ENCODE data around the gene OTC. TPM values are rescaled to one million over a fixed set of nuclear protein-coding genes. Genes with fewer than 3 reads are reported as not detected.

The OTC gene
- total RNA-seq, 1 experiment from 2014 or later, result not detected

- no peak overlapping the region for H3K9ac ChIP-seq (ENCODE audit: low read length)
- H3K27me3 ChIP-seq (ENCODE audit: insufficient read depth, low read length), result no peaks in the 10 kb centered on the region
- no peak overlapping the region for H3K27ac ChIP-seq (ENCODE audit: low read depth, low read length)
- H3K4me2 ChIP-seq (ENCODE audit: low read length), result peak overlapping the region; percentile 54
- no TSS peak for BruUV-seq (replicated peaks)
- DNase-seq (ENCODE audit: low read depth, low spot score), result peak; percentile 56
- H3K9me2 ChIP-seq (ENCODE audit: insufficient read depth), result no peaks in the 10 kb centered on the region
- H3K36me3 ChIP-seq (ENCODE audit: control insufficient read depth in 1 of 2, insufficient read depth in 2 of 2, low read length in 2 of 2), result no peaks in the 10 kb centered on the region
- ChIA-PET RAD21 (ENCODE audit: low non-redundant PET in 1 of 2, low total read pairs in 2 of 2, uncharacterized antibody in 2 of 2, unreplicated experiment in 2 of 2) (no interaction called here), POLR2A (no interaction called here), CTCF (no interaction called here)
- H3K79me2 ChIP-seq (ENCODE audit: insufficient read depth, low read length), result no peaks in the 10 kb centered on the region
- H4K20me1 ChIP-seq (ENCODE audit: insufficient read depth), result no peaks in the 10 kb centered on the region
- TF ChIP-seq TCF7L2 (IDR thresholded peaks at IDR 0.05; ENCODE audit: borderline replicate concordance, extremely low read depth, insufficient read depth, insufficient read length) (no peak), ZNF274 (IDR thresholded peaks at IDR 0.05; ENCODE audit: low read depth, low read length) (no peak), EZH2 (IDR thresholded peaks at IDR 0.05) (no peak), ATF3 (IDR thresholded peaks at IDR 0.05) (no peak), MAX (IDR thresholded peaks at IDR 0.05) (0 out of 2 replicates have a peak, but pooled peaks have one; percentile 38), SP1 (IDR thresholded peaks at IDR 0.05; ENCODE audit: low read depth) (peak; percentile 59; the same call in 1 of the 2 replicates), CTCF (IDR thresholded peaks at IDR 0.05 in 2 of 3, conservative IDR thresholded peaks at IDR 0.05 in 1 of 3; ENCODE audit: borderline replicate concordance in 1 of 3, insufficient read depth in 1 of 3, low read depth in 2 of 3, low read length in 2 of 3) (no peak), CBX3 (IDR thresholded peaks at IDR 0.05; ENCODE audit: low read depth) (peak; percentile 55; the same call in 1 of the 2 replicates), CEBPB (IDR thresholded peaks at IDR 0.05; ENCODE audit: low read depth) (no peak), ELF1 (IDR thresholded peaks at IDR 0.05; ENCODE audit: borderline replicate concordance, low read depth) (no peak), SIN3A (IDR thresholded peaks at IDR 0.05; ENCODE audit: low read depth) (no peak), POLR2A (IDR thresholded peaks at IDR 0.05; ENCODE audit: borderline replicate concordance, extremely low read depth, insufficient read depth, insufficient read length) (no peak), FOSL1 (IDR thresholded peaks at IDR 0.05; ENCODE audit: low read depth) (peak; percentile 84), JUND (IDR thresholded peaks at IDR 0.05) (peak; percentile 57), ZBTB33 (IDR thresholded peaks at IDR 0.05; ENCODE audit: extremely low read depth, insufficient replicate concordance, low read length) (no peak)
- H3K4me3 ChIP-seq (replicated peaks in 1 of 2; ENCODE audit: low read depth in 1 of 2, low read length in 2 of 2), result no peak overlapping the region
- peaks cover 0 to 21% of the 10 kb centered on the region in 2 experiments; a peak in 2 of 4 replicates for H3K4me1 ChIP-seq (ENCODE audit: control insufficient read depth in 1 of 2, insufficient read depth in 2 of 2, low read length in 2 of 2)
- intact Hi-C loops (cut with micrococcal nuclease), result no loop called here
- no peaks in the 10 kb centered on the region for H3K9me3 ChIP-seq (ENCODE audit: control insufficient read depth in 1 of 2, insufficient read depth in 1 of 2, low read depth in 1 of 2, low read length in 2 of 2)
- H2AFZ ChIP-seq (ENCODE audit: low read depth, low read length, poor library complexity, severe bottlenecking), result no peak overlapping the region
- ATAC-seq, result peak; percentile 87
Observed at GRCh38 chrX:38312436-38312835, 40.0 kb upstream of the OTC start.

All from HCT116 (cell line).